ENCODE data around the gene CDCA3.
"Not testable (repeated sequence)": the region's sequence is repeated elsewhere in the genome, so short reads cannot be mapped to it uniquely, and the experiment has no call there.

CDCA3 gene

GRCh38 chr12:6884539-6884938 is 33.5 kb upstream of the CDCA3 start:
- Mint-ChIP-seq H3K27ac (no peak overlapping the region), H3K9me3 (no peaks in the 10 kb centered on the region), H3K4me3 (no peak overlapping the region), H3K27me3 (no peaks in the 10 kb centered on the region), H3K36me3 (ENCODE audit: low read depth) (peaks cover 7% of the 10 kb centered on the region), H3K4me1 (peaks cover under 1% of the 10 kb centered on the region)
- ATAC-seq (no peak), DNase-seq (no peak)

DNA sequence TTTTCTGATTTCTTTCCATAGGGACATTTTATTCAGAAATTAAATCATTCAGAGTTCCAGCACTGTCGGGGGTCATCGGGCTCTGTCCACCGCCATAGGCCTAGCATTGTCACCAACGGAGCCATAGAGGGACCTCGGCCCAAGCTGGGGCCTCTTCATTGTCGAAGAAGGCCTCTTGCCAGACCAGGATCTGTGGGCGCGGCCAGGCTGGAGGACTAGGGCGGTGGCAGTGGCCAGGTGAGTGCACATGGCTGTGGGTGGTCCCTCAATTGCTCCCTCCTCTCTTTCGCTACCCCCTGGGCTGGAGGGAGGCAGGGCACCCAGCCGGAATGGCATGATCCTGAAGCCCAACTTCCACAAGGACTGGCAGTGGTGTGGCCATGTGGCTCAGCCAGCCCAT is 32.6 kb upstream of the CDCA3 start:
- DNase-seq (no peak), ATAC-seq (no peak)
- peaks cover 9% of the 10 kb centered on the region for H3K36me3 Mint-ChIP-seq (ENCODE audit: low read depth)
- no peaks in the 10 kb centered on the region for H3K9me3 Mint-ChIP-seq
- no peak overlapping the region for H3K4me3 Mint-ChIP-seq
- no peak overlapping the region for H3K27ac Mint-ChIP-seq
- no peaks in the 10 kb centered on the region for H3K4me1 Mint-ChIP-seq
- no peaks in the 10 kb centered on the region for H3K27me3 Mint-ChIP-seq

DNA sequence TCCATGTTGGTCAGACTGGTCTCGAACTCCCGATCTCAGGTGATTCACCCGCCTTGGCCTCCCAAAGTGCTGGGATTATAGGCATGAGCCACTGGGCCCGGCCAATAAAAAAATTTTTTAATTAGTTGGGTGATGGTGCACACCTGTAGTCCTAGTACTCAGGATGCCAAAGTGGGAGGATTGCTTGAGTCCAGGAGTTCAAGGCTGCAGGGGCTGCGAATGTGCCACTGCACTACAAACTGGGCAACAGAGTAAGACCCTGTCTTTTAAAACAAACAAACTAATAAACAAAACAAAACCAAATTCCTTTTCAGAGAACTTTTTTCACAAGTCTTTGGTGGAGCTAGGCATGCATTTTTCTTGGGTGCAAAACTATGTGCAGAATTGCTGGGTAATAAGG is 32.2 kb upstream of the CDCA3 start:
- ATAC-seq (no peak), DNase-seq (no peak)
- H3K9me3 Mint-ChIP-seq, result no peaks in the 10 kb centered on the region
- peaks cover 9% of the 10 kb centered on the region for H3K36me3 Mint-ChIP-seq (ENCODE audit: low read depth)
- no peaks in the 10 kb centered on the region for H3K27me3 Mint-ChIP-seq
- no peaks in the 10 kb centered on the region for H3K4me1 Mint-ChIP-seq
- no peak overlapping the region for H3K27ac Mint-ChIP-seq
- no peak overlapping the region for H3K4me3 Mint-ChIP-seq

GRCh38 chr12:6879824-6880223 is 28.7 kb upstream of the CDCA3 start:
- peaks cover 26% of the 10 kb centered on the region for H3K36me3 Mint-ChIP-seq (ENCODE audit: low read depth)
- H3K27ac Mint-ChIP-seq, H3K4me3 Mint-ChIP-seq, DNase-seq, H3K27me3 Mint-ChIP-seq, H3K4me1 Mint-ChIP-seq, ATAC-seq, H3K9me3 Mint-ChIP-seq: not testable (repeated sequence)

GRCh38 chr12:6874015-6874368 is 22.9 kb upstream of the CDCA3 start:
- peak overlapping the region; percentile 71 for H3K27ac Mint-ChIP-seq
- H3K4me3 Mint-ChIP-seq, result peak overlapping the region; percentile 94
- H3K4me1 Mint-ChIP-seq, result peaks cover 47% of the 10 kb centered on the region
- H3K27me3 Mint-ChIP-seq, ATAC-seq, H3K9me3 Mint-ChIP-seq, DNase-seq: not testable (repeated sequence)
- peaks cover 59% of the 10 kb centered on the region for H3K36me3 Mint-ChIP-seq (ENCODE audit: low read depth)

GRCh38 chr12:6873094-6874014 is 22.3 kb upstream of the CDCA3 start, which contains the start of gene SPSB2:
SPSB2 (minus strand) TSS chr12:6873303; CDS start chr12:6872901, 402 bp downstream.
- DNase-seq, result peak; percentile 100
- peak within 1 kb of the TSS; percentile 94 for H3K4me3 Mint-ChIP-seq
- peaks cover 63% of the 10 kb centered on the region for H3K36me3 Mint-ChIP-seq (ENCODE audit: low read depth)
- peak; percentile 75 for ATAC-seq
- H3K27me3 Mint-ChIP-seq, result no peaks in the 10 kb centered on the region
- H3K4me1 Mint-ChIP-seq, result peaks cover 54% of the 10 kb centered on the region
- peak within 1 kb of the TSS; percentile 86 for H3K27ac Mint-ChIP-seq
- H3K9me3 Mint-ChIP-seq, result no peaks in the 10 kb centered on the region

DNA sequence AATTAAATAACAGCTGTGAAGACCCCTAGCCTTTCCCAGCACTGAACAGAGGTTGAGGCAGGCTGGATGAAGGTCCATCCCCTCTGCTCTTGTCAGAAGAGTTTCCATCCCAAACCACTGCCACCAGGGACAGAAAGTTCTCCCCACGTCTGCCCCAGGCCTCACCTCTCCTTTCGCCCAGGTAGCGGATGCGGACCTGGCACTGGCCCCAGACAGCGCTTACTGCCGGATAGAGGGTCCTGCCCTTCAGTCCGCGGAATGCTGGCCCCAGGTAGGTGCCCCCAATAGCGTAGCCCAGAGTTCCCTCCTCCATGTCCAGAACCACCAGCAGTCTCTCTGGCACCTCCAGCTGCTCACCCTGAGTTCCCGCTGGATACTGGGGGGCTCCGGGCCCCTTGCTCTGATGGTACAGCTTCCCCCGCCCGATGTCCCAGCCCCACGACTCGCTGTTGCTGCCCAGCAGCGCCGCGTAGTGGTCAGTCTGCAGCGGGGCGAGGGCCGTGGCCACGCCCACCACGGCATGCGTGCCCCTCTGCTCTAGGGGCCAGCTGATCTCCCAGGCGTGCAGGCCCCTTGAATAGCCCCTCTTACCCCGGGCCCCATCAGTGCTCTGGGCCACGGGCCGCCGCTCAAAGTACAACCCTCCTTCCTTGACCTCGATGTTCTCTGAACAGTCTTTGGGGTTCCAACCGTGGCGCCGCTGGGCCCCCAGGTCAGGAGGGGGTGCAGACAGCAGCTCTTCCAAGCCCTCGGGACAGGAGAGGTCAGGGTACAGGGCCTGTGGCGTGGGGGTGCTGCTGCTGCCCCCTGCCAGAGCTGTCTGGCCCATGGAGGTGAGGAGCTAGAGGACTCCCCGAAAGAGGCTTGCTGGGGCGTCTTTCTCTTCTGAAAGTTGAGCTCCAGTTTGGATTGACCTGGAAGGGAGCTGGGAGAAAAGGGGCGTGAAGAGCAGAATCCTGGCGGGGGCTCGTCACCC is 21.3 kb upstream of the CDCA3 start:
- Mint-ChIP-seq H3K27me3 (peaks cover 1% of the 10 kb centered on the region), H3K4me3 (peak overlapping the region; percentile 94), H3K27ac (peak overlapping the region; percentile 86), H3K9me3 (no peaks in the 10 kb centered on the region), H3K4me1 (peaks cover 54% of the 10 kb centered on the region), H3K36me3 (ENCODE audit: low read depth) (peaks cover 66% of the 10 kb centered on the region)
- peak; percentile 90 for DNase-seq
- ATAC-seq, result peak; percentile 40

DNA sequence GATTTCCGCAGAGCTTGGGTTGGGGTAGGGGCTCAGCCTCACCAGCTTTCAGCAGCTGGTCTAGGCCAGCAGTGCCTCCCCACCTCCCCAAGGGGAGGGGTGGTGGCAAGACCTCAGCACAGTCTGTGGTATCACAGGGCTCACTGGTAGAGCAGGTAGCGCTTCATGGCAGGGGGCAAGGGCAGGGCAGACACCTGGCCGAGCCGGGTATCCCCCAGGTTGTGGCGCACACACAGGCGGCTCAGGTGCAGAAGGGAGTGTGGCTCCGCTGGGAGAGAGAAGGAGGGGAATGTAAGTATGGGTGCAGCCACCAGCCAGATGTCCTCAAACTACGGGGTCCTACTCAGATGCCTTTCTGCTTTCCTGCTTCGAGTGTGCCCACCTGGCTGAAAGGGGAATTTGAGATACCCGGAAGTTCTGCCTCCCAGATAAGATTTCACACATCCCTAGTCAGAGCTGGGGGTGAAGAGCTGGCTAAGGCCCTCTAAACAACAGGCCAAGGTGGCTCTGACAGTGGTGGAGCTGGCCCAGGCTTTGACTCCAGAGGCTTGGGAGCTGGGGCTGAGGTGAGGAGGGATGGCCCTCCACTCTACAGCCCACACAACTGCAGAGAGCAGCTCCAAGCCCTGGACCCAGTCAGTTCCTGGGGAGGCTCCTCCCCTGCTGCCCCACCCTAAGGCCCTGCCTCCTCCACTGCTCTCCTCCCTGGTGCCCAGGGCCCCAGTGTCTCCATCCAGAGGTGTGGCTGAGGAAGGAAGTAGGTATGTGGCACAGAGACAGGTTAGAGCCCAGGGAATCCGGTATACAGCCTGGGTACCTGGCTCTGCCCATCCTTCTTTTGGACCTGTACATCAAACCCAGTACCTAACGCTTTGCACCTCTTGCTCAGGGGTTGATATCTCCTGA is 20.2 kb upstream of the CDCA3 start:
- Mint-ChIP-seq H3K36me3 (ENCODE audit: low read depth) (peaks cover 62% of the 10 kb centered on the region), H3K9me3 (no peaks in the 10 kb centered on the region), H3K4me1 (peaks cover 64% of the 10 kb centered on the region), H3K27ac (peak overlapping the region; percentile 86), H3K27me3 (peaks cover 2% of the 10 kb centered on the region), H3K4me3 (peak overlapping the region; percentile 94)
- DNase-seq (peak; percentile 61), ATAC-seq (peak; percentile 31)

GRCh38 chr12:6870304-6870703 is 19.2 kb upstream of the CDCA3 start:
- H3K4me3 Mint-ChIP-seq, result peak overlapping the region; percentile 94
- H3K4me1 Mint-ChIP-seq, result peaks cover 71% of the 10 kb centered on the region
- H3K27me3 Mint-ChIP-seq, ATAC-seq, H3K9me3 Mint-ChIP-seq, DNase-seq: not testable (repeated sequence)
- H3K27ac Mint-ChIP-seq, result peak overlapping the region; percentile 86
- peaks cover 60% of the 10 kb centered on the region for H3K36me3 Mint-ChIP-seq (ENCODE audit: low read depth)

GRCh38 chr12:6869049-6870021 is 18.2 kb upstream of the CDCA3 start:
- Mint-ChIP-seq H3K4me3 (peak overlapping the region; percentile 94), H3K9me3 (no peaks in the 10 kb centered on the region), H3K4me1 (peaks cover 68% of the 10 kb centered on the region), H3K27ac (peak overlapping the region; percentile 97), H3K27me3 (peaks cover 2% of the 10 kb centered on the region), H3K36me3 (ENCODE audit: low read depth) (peaks cover 57% of the 10 kb centered on the region)
- DNase-seq (peak; percentile 83), ATAC-seq (no peak)

DNA sequence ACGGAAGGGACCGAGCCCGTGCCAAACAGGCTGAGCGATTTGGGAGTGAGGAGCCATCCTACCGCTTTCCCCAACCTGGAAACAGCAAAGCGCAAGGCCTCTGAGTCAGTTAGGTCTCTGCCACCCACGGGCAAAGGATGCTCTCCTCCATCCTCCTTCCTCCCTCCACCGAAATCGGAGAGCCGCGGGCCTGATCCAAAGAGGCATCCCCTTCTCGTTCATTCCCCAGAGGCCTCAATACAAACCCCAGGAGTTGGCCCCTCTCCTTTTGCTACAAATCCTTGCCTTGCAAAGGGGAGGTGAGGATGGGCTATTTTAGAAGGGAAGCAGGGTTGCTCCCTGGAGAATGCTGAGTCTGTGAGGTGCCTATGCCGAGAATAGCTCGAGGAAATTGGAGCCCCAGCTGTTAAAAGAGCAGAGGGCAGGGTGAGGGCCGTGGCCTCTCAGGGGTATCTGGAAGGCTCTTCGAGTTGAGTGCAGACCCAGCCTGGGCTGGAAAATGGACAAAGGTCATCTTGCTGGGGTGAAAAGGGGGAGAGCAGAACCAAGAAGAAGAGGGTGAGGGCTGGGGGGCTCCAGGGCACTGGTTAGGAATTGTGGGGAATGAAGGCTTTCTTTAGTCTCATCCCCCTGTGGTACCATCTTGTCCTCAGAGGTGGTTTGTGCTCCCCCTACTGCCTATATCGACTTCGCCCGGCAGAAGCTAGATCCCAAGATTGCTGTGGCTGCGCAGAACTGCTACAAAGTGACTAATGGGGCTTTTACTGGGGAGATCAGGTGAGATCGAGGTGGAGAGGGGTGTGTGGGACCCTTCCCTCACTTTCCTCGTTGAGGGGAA is 17.3 kb upstream of the CDCA3 start:
- peak overlapping the region; percentile 97 for H3K27ac Mint-ChIP-seq

More for the DNA sequence above, 17.3 kb upstream of the CDCA3 start:
- Mint-ChIP-seq H3K27me3 (peaks cover 2% of the 10 kb centered on the region), H3K9me3 (no peaks in the 10 kb centered on the region), H3K4me3 (peak overlapping the region; percentile 94), H3K4me1 (peaks cover 64% of the 10 kb centered on the region), H3K36me3 (ENCODE audit: low read depth) (peaks cover 59% of the 10 kb centered on the region)
- DNase-seq (no peak), ATAC-seq (no peak)
